Heart left ventricle (tissue), 16 donors: ENCODE data around the gene SLC30A7. TPM values are rescaled to one million over a fixed set of nuclear protein-coding genes. Genes with fewer than 3 reads are reported as not detected.
A peak's percentile ranks its signal among the peaks of the same experiment; 100 is the strongest.

Experiments
- ATAC-seq, 4 donors: fragments of 200-7000 bp; cut with Tn5 transposase; one replicate each; pipeline ENCODE4 v1.9.1; 2020 to 2022; ENCODE audit warnings: moderate library complexity in 4 of 4, mild to moderate bottlenecking in 3 of 4, moderate number of reproducible peaks in 1 of 4
- DNase-seq, 5 donors: peaks; one replicate each; pipeline ENCODE4 v3.0.0-alpha.2; 2020
- H3K27ac ChIP-seq, 12 donors: fragments of 200-600 bp; sonication (generic) in 4 of 12; one replicate each; pipeline versions ENCODE4 v1.5.0 to v1.8.0; 2016 to 2022; ENCODE audit warnings: mild to moderate bottlenecking in 2 of 12
- H3K27me3 ChIP-seq, 9 donors: fragments of 200-600 bp; sonication (generic) in 2 of 9; one replicate each; pipeline versions ENCODE4 v1.5.1 to v1.8.0; 2016 to 2022; ENCODE audit warnings: mild to moderate bottlenecking in 3 of 9
- H3K36me3 ChIP-seq, 9 donors: fragments of 200-600 bp; sonication (generic) in 2 of 9; one replicate each; pipeline versions ENCODE4 v1.5.0 to v1.8.0; 2018 to 2022; ENCODE audit warnings: mild to moderate bottlenecking in 2 of 9
- H3K4me1 ChIP-seq, 12 donors: fragments of 200-600 bp; sonication (generic) in 4 of 12; one replicate each; pipeline versions ENCODE4 v1.5.0 to v1.8.0; 2016 to 2022; ENCODE audit warnings: mild to moderate bottlenecking in 3 of 12
- H3K4me3 ChIP-seq, 12 donors: fragments of 200-600 bp; sonication (generic) in 4 of 12; one replicate each; pipeline versions ENCODE4 v1.5.0 to v1.8.0; 2017 to 2022; ENCODE audit warnings: mild to moderate bottlenecking in 9 of 12, moderate library complexity in 4 of 12
- H3K9me3 ChIP-seq, 12 donors: fragments of 200-600 bp; sonication (generic) in 4 of 12; one replicate each; pipeline versions ENCODE4 v1.5.0 to v1.8.0; 2016 to 2022; ENCODE audit warnings: mild to moderate bottlenecking in 1 of 12
- POLR2A ChIP-seq, 2 donors: fragments of 450-650 bp; IDR thresholded peaks; one replicate each; pipeline ENCODE4 v1.6.1; 2017; ENCODE audit warnings: antibody characterized with exemption in 2 of 2, mild to moderate bottlenecking in 2 of 2, moderate library complexity in 2 of 2
- WGBS, 4 donors: extraction: QIAGEN DNeasy Blood & Tissue Kit in 2 of 4; methylation state at CpG; one replicate each; pipeline versions ENCODE4 v1.1.5 to v1.1.7; 2013 to 2018; 5-methylcytosine and 5-hydroxymethylcytosine counted together
- intact Hi-C, 10 donors: fragments of 100-400 bp; cut with DNase I; formaldehyde crosslinking; loops; one replicate each; pipeline versions ENCODE4 v1.11.1 to v1.14.2; 2022
- polyA plus RNA-seq, 2 donors: library from polyadenylated mRNA; stranded (reverse); fragments of 200-250 nt; gene quantifications; one replicate each; pipeline ENCODE4 v1.2.3, GENCODE V29; 2013
- total RNA-seq, 9 donors: library from RNA; depleted of rRNA in 2 of 9; stranded (reverse); fragments of >200 nt in 2 of 9; fragmentation: NEBNext Ultra II Directional in 3 of 9; extraction: Animal tissue kit (Norgen Biotek cat#: 25700) in 3 of 9; gene quantifications; one replicate each; pipeline versions ENCODE4 v1.1.0 to v1.2.4, GENCODE V29; 2016 to 2023
- TF ChIP-seq, protein P1 (sequence below), 12 donors: fragments of 200-600 bp; sonication (generic) in 4 of 12; IDR thresholded peaks; one replicate each; pipeline versions ENCODE4 v1.5.0 to v1.8.0; 2018 to 2022; ENCODE audit warnings: antibody characterized with exemption in 12 of 12, mild to moderate bottlenecking in 5 of 12
- donor health status: ischemic (EF 13 %, LVEDD 7.1; RV severe dilation, severe dysfunction).
- donor health status: healthy with polysubstance abuse.
- donor health status: DM: no; HTN: yes; CAD: no.
- donor health status: DM: no; HTN: no; CAD: no.
- donor health status: ischemic (EF 25% LVEDD 6.9; RV normal size, moderate dysfunction).
- donor health status: ischemic (EF 25% LVEDD 5.7; RV mildly dilated, moderate dysfunction).
- donor health status: healthy.
- donor health status: DM: yes; HTN: yes; CAD: no.
- donor health status: ischemic (EF 35%, LVEDD 5.7; RV mildly dilated, moderate dysfunction).
- donor health status: nonischemic (EF 11% LVEDD 7.7; RV severe dilation, severe dysfunction).
- donor health status: DM: yes; HTN: yes; CAD: no.
- donor health status: PGD.
- donor health status: ischemic (EF 29% LVEDD 5.4; RV normal size, mild dysfunction).
- donor health status: nonischemic (EF 23%, LVEDD 6.1; RV moderate dilation, normal function).

SLC30A7 gene
- total and polyA plus RNA-seq, 11 donors = 1.6 to 19.4 (median 4.8) TPM

DNA sequence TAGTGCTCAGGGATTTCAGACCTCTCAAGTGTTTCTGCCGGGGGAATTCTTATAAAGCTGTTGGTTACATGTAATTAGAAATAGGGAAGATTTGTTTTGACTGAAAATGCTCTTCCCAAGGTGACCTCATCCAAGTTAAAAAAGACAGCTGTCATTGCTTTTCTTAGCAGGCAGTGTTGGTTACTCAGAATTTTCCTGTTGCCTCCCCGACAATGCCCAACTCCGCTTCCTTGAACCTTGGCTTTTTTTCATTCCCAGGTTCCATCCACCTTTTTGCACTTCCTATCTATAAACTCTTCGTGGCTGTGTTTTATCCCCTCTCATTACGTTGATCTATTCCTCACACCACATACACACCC lies 130.5 kb downstream of the SLC30A7 start:
- peaks cover 0 to 59% (median 18%) of the 10 kb centered on the region in 12 donors for H3K4me1 ChIP-seq
- TF ChIP-seq, protein P1, sequence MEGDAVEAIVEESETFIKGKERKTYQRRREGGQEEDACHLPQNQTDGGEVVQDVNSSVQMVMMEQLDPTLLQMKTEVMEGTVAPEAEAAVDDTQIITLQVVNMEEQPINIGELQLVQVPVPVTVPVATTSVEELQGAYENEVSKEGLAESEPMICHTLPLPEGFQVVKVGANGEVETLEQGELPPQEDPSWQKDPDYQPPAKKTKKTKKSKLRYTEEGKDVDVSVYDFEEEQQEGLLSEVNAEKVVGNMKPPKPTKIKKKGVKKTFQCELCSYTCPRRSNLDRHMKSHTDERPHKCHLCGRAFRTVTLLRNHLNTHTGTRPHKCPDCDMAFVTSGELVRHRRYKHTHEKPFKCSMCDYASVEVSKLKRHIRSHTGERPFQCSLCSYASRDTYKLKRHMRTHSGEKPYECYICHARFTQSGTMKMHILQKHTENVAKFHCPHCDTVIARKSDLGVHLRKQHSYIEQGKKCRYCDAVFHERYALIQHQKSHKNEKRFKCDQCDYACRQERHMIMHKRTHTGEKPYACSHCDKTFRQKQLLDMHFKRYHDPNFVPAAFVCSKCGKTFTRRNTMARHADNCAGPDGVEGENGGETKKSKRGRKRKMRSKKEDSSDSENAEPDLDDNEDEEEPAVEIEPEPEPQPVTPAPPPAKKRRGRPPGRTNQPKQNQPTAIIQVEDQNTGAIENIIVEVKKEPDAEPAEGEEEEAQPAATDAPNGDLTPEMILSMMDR (IDR thresholded peaks at IDR 0.05) = no peak
- no peak for TF ChIP-seq POLR2A (IDR thresholded peaks at IDR 0.05)
- no peak for ATAC-seq
- peaks cover 0 to 7% (median 0%) of the 10 kb centered on the region in 9 donors for H3K36me3 ChIP-seq
- H3K27ac ChIP-seq = peak overlapping the region in 11 of 12 donors; percentile 82 to 93 (median 88)
- H3K4me3 ChIP-seq = peak overlapping the region; percentile 44 to 88 (median 72)
- DNase-seq = no peak
- 25 to 33% (median 30%) methylated on average over 5 of the region's 5 CpGs for WGBS, 4 donors
- intact Hi-C loops = loop anchor here in 8 of 10 donors (2.0 to 10.0 kb wide), 6 partner anchors 78 to 258 kb away; partner anchors contain the start of gene S1PR1 (in 6 of the 8)
- no peaks in the 10 kb centered on the region for H3K27me3 ChIP-seq
- H3K9me3 ChIP-seq = no peaks in the 10 kb centered on the region

DNA sequence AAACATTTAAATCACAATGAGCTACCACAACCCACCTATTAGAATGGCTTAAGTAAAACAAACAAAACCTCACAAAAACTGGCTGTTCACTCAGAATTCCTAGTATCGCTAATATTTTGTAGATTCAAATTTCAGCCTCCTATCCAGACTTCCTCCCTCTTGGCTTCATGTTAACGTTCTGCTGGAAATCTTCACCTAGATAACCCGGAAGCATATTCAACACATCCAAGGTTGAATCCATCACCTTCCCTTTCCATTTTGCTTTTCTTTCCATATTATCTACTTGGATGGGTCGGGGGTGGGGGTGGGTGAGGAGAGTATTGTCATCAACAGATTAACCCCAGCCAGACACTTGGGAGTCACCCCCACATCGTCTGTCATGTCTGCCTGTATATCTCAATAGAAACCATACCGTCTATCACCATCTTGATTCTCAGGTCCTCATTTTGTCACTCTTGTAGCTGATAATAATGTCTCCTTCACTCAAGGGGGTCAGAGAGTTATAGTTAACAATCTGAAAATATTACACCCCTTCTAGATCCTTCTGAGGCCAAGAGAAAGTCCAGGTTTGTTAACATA lies 131.4 kb downstream of the SLC30A7 start:
- WGBS, 4 donors = 79 to 84% (median 82%) methylated on average over 6 of the region's 6 CpGs
- H3K27me3 ChIP-seq = no peaks in the 10 kb centered on the region
- H3K4me1 ChIP-seq = peaks cover 0 to 54% (median 17%) of the 10 kb centered on the region in 12 donors
- no peaks in the 10 kb centered on the region for H3K9me3 ChIP-seq
- no peak for DNase-seq
- H3K36me3 ChIP-seq = peaks cover 0 to 4% (median 0%) of the 10 kb centered on the region in 9 donors
- intact Hi-C loops = loop anchor here in 8 of 10 donors (2.0 to 10.0 kb wide), 6 partner anchors 78 to 258 kb away; partner anchors contain the start of gene S1PR1 (in 6 of the 8)
- no peak for ATAC-seq
- TF ChIP-seq, protein P1 (IDR thresholded peaks at IDR 0.05) = no peak
- TF ChIP-seq POLR2A (IDR thresholded peaks at IDR 0.05) = no peak
- H3K4me3 ChIP-seq = no peak overlapping the region
- no peak overlapping the region for H3K27ac ChIP-seq

DNA sequence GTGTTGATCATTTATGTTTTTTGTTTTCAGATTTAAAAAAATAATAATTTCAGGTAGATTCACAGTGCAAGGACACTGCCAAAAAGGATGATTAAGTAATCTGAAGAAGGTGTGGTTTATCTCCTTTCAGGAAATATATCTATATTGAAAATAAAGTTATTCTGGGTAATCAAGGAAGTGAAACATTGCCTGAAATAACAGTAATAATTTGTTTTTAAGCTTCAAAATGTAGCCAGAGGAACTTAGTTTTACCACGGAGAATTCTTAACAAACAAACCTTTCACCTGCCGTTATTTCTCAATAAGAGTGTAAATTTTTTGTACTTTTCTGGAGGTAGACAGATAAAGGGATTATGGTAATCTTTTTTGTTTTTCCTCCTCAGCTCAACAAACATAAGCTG lies 132.6 kb downstream of the SLC30A7 start:
- no peaks in the 10 kb centered on the region for H3K27me3 ChIP-seq
- WGBS, 4 donors = 52 to 66% (median 61%) methylated on average over 2 of the region's 2 CpGs
- no peak for TF ChIP-seq POLR2A (IDR thresholded peaks at IDR 0.05)
- TF ChIP-seq, protein P1 (IDR thresholded peaks at IDR 0.05) = no peak
- intact Hi-C loops = loop anchor here in 7 of 10 donors (5.0 to 10.0 kb wide), 5 partner anchors 76 to 256 kb away; partner anchors contain the start of gene S1PR1 (in 4 of the 7)
- H3K4me1 ChIP-seq = peaks cover 0 to 50% (median 17%) of the 10 kb centered on the region in 12 donors
- no peak overlapping the region for H3K4me3 ChIP-seq
- H3K9me3 ChIP-seq = no peaks in the 10 kb centered on the region
- H3K27ac ChIP-seq = no peak overlapping the region
- DNase-seq = no peak
- no peak for ATAC-seq
- no peaks in the 10 kb centered on the region for H3K36me3 ChIP-seq

DNA sequence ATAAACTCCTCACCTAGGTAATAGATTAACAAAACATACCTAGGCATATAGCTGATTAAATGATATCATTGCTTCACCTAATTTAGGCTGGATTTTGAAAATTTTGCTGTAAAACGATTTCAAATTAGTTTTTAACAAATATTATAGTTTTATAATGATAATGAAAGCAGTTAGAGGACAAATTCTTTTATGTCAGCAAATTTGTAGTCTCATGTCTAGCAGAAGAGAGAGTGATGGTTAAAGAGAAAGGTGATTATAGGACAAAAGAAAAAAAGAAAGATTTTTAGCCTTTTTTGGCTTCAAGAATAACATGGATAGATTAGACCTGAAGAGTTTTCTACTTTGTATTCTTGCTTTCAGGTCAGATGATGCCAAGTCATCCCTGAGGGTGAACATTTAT lies 133.3 kb downstream of the SLC30A7 start:
- Histone ChIP-seq H3K4me1 (peaks cover 0 to 50% (median 16%) of the 10 kb centered on the region in 12 donors), H3K27me3 (no peaks in the 10 kb centered on the region), H3K36me3 (no peaks in the 10 kb centered on the region), H3K4me3 (no peak overlapping the region), H3K9me3 (no peaks in the 10 kb centered on the region), H3K27ac (no peak overlapping the region)
- no peak for DNase-seq
- TF ChIP-seq POLR2A (IDR thresholded peaks at IDR 0.05) = no peak
- TF ChIP-seq, protein P1 (IDR thresholded peaks at IDR 0.05) = no peak
- no peak for ATAC-seq
- WGBS, 4 donors = 83 to 89% (median 87%) methylated on average over 1 of the region's 1 CpG
- intact Hi-C loops = loop anchor here in 7 of 10 donors (5.0 to 10.0 kb wide), 5 partner anchors 76 to 256 kb away; partner anchors contain the start of gene S1PR1 (in 4 of the 7)
